CD4-positive, alpha-beta T cell treated with Interleukin-17A for 1 hour (primary cell): Measurements from ENCODE around the gene MAGOH.
A peak's percentile ranks its signal among the peaks of the same experiment; 100 is the strongest.
"Not testable (repeated sequence)": the region's sequence is repeated elsewhere in the genome, so short reads cannot be mapped to it uniquely, and the experiment has no call there.

Experiments
- DNase-seq: peaks from one replicate; pipeline ENCODE4 v3.0.0-alpha.2; 2020

The MAGOH gene

GRCh38 chr1:53238197-53239155 lies at the start of gene MAGOH:
MAGOH (minus strand) TSS chr1:53238518; CDS start chr1:53238448, 70 bp downstream.
- DNase-seq: peak; percentile 96

GRCh38 chr1:53286955-53287354 lies 48.6 kb upstream of the MAGOH start:
- DNase-seq: no peak

- DNase-seq: no peak
These were observed 47.8 kb upstream of the MAGOH start for GRCh38 chr1:53285969-53286760.

GRCh38 chr1:53285546-53285945 lies 47.2 kb upstream of the MAGOH start:
- no peak for DNase-seq

- no peak for DNase-seq
These were observed 46.1 kb upstream of the MAGOH start for GRCh38 chr1:53284224-53285020.

- DNase-seq: not testable (repeated sequence)
These were observed 44.8 kb upstream of the MAGOH start for GRCh38 chr1:53283156-53283555.

- no peak for DNase-seq
These were observed 42.8 kb upstream of the MAGOH start for GRCh38 chr1:53281133-53281532.

- DNase-seq: no peak
These were observed 42.2 kb upstream of the MAGOH start for GRCh38 chr1:53280496-53280895.

- no peak for DNase-seq
These were observed 41.2 kb upstream of the MAGOH start for GRCh38 chr1:53279296-53280200.

GRCh38 chr1:53278298-53278725 lies 40.0 kb upstream of the MAGOH start:
- peak; percentile 69 for DNase-seq

GRCh38 chr1:53277326-53277725 lies 39.0 kb upstream of the MAGOH start:
- no peak for DNase-seq

- no peak for DNase-seq
These were observed 38.6 kb upstream of the MAGOH start for GRCh38 chr1:53276902-53277281.

GRCh38 chr1:53276153-53276901 lies 38.0 kb upstream of the MAGOH start:
- DNase-seq: no peak

- DNase-seq: no peak
These were observed 37.2 kb upstream of the MAGOH start for GRCh38 chr1:53275566-53275965.

- no peak for DNase-seq
These were observed 36.3 kb upstream of the MAGOH start for GRCh38 chr1:53274541-53275185.

- no peak for DNase-seq
These were observed 35.7 kb upstream of the MAGOH start for GRCh38 chr1:53274026-53274425.

- no peak for DNase-seq
These were observed 35.2 kb upstream of the MAGOH start for GRCh38 chr1:53273526-53273925.

- no peak for DNase-seq
These were observed 34.0 kb upstream of the MAGOH start for GRCh38 chr1:53272349-53272748.

- no peak for DNase-seq
These were observed 33.2 kb upstream of the MAGOH start for GRCh38 chr1:53271446-53272090.

- DNase-seq: no peak
These were observed 32.6 kb upstream of the MAGOH start for GRCh38 chr1:53270873-53271272.
